Mucosa of descending colon (tissue), 3 donors: Measurements from ENCODE around the gene SPC25. TPM values are rescaled to one million over a fixed set of nuclear protein-coding genes. Genes with fewer than 3 reads are reported as not detected.

Experiments used
- ATAC-seq: fragments of 200-7000 bp; cut with Tn5 transposase; one replicate; pipeline ENCODE4 v1.9.1; 2020; ENCODE audit warnings: mild to moderate bottlenecking, moderate library complexity
- DNase-seq, 3 donors: peaks; one replicate each; pipeline ENCODE4 v3.0.0-alpha.2; 2020
- H3K36me3 ChIP-seq: fragments of 200-600 bp; one replicate; pipeline ENCODE4 v1.8.0; 2021; ENCODE audit warnings: low read depth, mild to moderate bottlenecking
- H3K4me1 ChIP-seq: fragments of 200-600 bp; one replicate; pipeline ENCODE4 v1.8.0; 2021; ENCODE audit warnings: low read depth, mild to moderate bottlenecking
- H3K4me3 ChIP-seq: fragments of 200-600 bp; one replicate; pipeline ENCODE4 v1.8.0; 2021; ENCODE audit warnings: mild to moderate bottlenecking
- H3K9me3 ChIP-seq: fragments of 200-600 bp; one replicate; pipeline ENCODE4 v1.8.0; 2021; ENCODE audit warnings: mild to moderate bottlenecking
- CTCF ChIP-seq: fragments of 200-600 bp; IDR thresholded peaks from one replicate; pipeline ENCODE4 v1.8.0; 2022; ENCODE audit warnings: antibody characterized with exemption, mild to moderate bottlenecking
- intact Hi-C, 2 donors: fragments of 100-400 bp; cut with DNase I in 1 of 2; cut with micrococcal nuclease in 1 of 2; formaldehyde crosslinking; loops; one replicate each; pipeline versions ENCODE4 v1.11.0 to v1.11.1; 2022; cut with DNase I, micrococcal nuclease
- total RNA-seq, 3 donors: library from RNA; stranded (reverse); fragmentation: NEBNext Ultra II Directional in 2 of 3; extraction: Animal tissue kit (Norgen Biotek cat#: 25700) in 2 of 3; gene quantifications; one replicate each; pipeline versions ENCODE4 v1.2.1 to v1.2.4, GENCODE V29; 2021 to 2023
- donor health status: DM: no; HTN: no; CAD: no; lungs with moderate emphysema.
- donor health status: DM: no; HTN: no; CAD: no.
- donor health status: DM: no; HTN: yes; CAD: no.

Gene SPC25
- total RNA-seq, 3 donors from 2014 or later = 0.66 to 6.7 (median 2.5) TPM

- ATAC-seq = peak; percentile 88
- intact Hi-C loops = no loop called here
Observed at GRCh38 chr2:168849610-168850009, 40.6 kb downstream of the SPC25 start.

GRCh38 chr2:168848225-168848624 is 42.0 kb downstream of the SPC25 start:
- Histone ChIP-seq H3K4me3 (no peak overlapping the region), H3K36me3 (no peaks in the 10 kb centered on the region), H3K9me3 (no peaks in the 10 kb centered on the region), H3K4me1 (no peaks in the 10 kb centered on the region)
- intact Hi-C loops = no loop called here
- DNase-seq (no peak), ATAC-seq (no peak)
- no peak for TF ChIP-seq CTCF

More at GRCh38 chr2:168849610-168850009, 40.6 kb downstream of the SPC25 start:
- Histone ChIP-seq H3K36me3 (no peaks in the 10 kb centered on the region), H3K4me3 (no peak overlapping the region), H3K9me3 (no peaks in the 10 kb centered on the region), H3K4me1 (no peaks in the 10 kb centered on the region)
- peak in 2 of 3 donors; percentile 68 to 72 for DNase-seq
- peak; percentile 12 for TF ChIP-seq CTCF

- Histone ChIP-seq H3K4me1 (no peaks in the 10 kb centered on the region), H3K36me3 (no peaks in the 10 kb centered on the region), H3K9me3 (no peaks in the 10 kb centered on the region), H3K4me3 (no peak overlapping the region)
- intact Hi-C loops = no loop called here
- TF ChIP-seq CTCF = no peak
- ATAC-seq = no peak
- DNase-seq = no peak
Observed at GRCh38 chr2:168843253-168843652, 47.0 kb downstream of the SPC25 start.

GRCh38 chr2:168841445-168841844 is 48.8 kb downstream of the SPC25 start:
- Histone ChIP-seq H3K36me3 (no peaks in the 10 kb centered on the region), H3K4me3 (no peak overlapping the region), H3K4me1 (no peaks in the 10 kb centered on the region), H3K9me3 (no peaks in the 10 kb centered on the region)
- ATAC-seq (no peak), DNase-seq (no peak)
- no peak for TF ChIP-seq CTCF
- intact Hi-C loops = no loop called here

- intact Hi-C loops = no loop called here
- Histone ChIP-seq H3K4me1 (no peaks in the 10 kb centered on the region), H3K4me3 (no peak overlapping the region), H3K36me3 (no peaks in the 10 kb centered on the region), H3K9me3 (no peaks in the 10 kb centered on the region)
- ATAC-seq (no peak), DNase-seq (no peak)
- no peak for TF ChIP-seq CTCF
Observed at GRCh38 chr2:168835969-168836368, 54.3 kb downstream of the SPC25 start.

GRCh38 chr2:168831662-168832061 is 58.6 kb downstream of the SPC25 start:
- intact Hi-C loops = no loop called here
- H3K4me3 ChIP-seq = no peak overlapping the region
- H3K4me1 ChIP-seq = no peaks in the 10 kb centered on the region
- ATAC-seq (no peak), DNase-seq (no peak)
- no peak for TF ChIP-seq CTCF
- H3K36me3 ChIP-seq = no peaks in the 10 kb centered on the region
- H3K9me3 ChIP-seq = no peaks in the 10 kb centered on the region
